Astrocyte (in vitro differentiated cells and primary cell): ENCODE measurements around the gene CYP27B1. TPM values are rescaled to one million over a fixed set of nuclear protein-coding genes. Genes with fewer than 3 reads are reported as not detected.

Experiments used
- DNase-seq: peaks from one replicate; pipeline ENCODE4 v3.0.0-alpha.2; 2010; ENCODE audit warnings: low read depth
- FAIRE-seq: peaks from 2 replicates; lab custom pipeline; 2011; peaks lifted over from hg19 to GRCh38; lab: Jason Lieb, UNC
- H2AFZ ChIP-seq: 2 replicates; pipeline ENCODE4 v1.6.0; 2012; ENCODE audit warnings: low read depth, low read length, inconsistent platforms
- H3K27ac ChIP-seq: 2 replicates; pipeline ENCODE4 v1.5.1; 2011; ENCODE audit warnings: low read depth, low read length, inconsistent platforms
- H3K27me3 ChIP-seq: 2 replicates; pipeline ENCODE4 v1.6.0; 2011; ENCODE audit warnings: low read length, inconsistent platforms; ENCODE audit not compliant: insufficient read depth
- H3K36me3 ChIP-seq: 2 replicates; pipeline ENCODE4 v1.5.1; 2011; ENCODE audit warnings: low read length, inconsistent platforms; ENCODE audit not compliant: insufficient read depth
- H3K4me1 ChIP-seq: 2 replicates; pipeline ENCODE4 v1.5.1; 2011; ENCODE audit warnings: low read length, inconsistent platforms; ENCODE audit not compliant: insufficient read depth
- H3K4me2 ChIP-seq: 2 replicates; pipeline ENCODE4 v1.6.0; 2012; ENCODE audit warnings: low read length, inconsistent platforms
- H3K4me3 ChIP-seq: 2 replicates; pipeline ENCODE4 v1.5.1; 2011; ENCODE audit warnings: low read depth, mild to moderate bottlenecking, low read length, inconsistent platforms; ENCODE audit not compliant: insufficient read depth
- H3K79me2 ChIP-seq: 2 replicates; pipeline ENCODE4 v1.6.0; 2012; ENCODE audit warnings: mild to moderate bottlenecking, low read length, inconsistent platforms; ENCODE audit not compliant: insufficient read depth
- H3K9ac ChIP-seq: 2 replicates; pipeline ENCODE4 v1.6.0; 2012; ENCODE audit warnings: mild to moderate bottlenecking, low read length, inconsistent platforms
- H3K9me3 ChIP-seq: 2 replicates; pipeline ENCODE4 v1.5.1; 2012; ENCODE audit warnings: low read depth, mild to moderate bottlenecking, low read length, inconsistent platforms; ENCODE audit not compliant: insufficient read depth
- H4K20me1 ChIP-seq: 2 replicates; pipeline ENCODE4 v1.6.0; 2012; ENCODE audit warnings: low read length, inconsistent platforms; ENCODE audit not compliant: insufficient read depth
- H3K27ac Mint-ChIP-seq: one replicate; pipeline ENCODE4 v1.8.0; 2021; ENCODE audit warnings: mild to moderate bottlenecking, mixed read lengths; ENCODE audit not compliant: unreplicated experiment
- H3K27me3 Mint-ChIP-seq: one replicate; pipeline ENCODE4 v1.8.0; 2021; ENCODE audit warnings: low read depth, mixed read lengths; ENCODE audit not compliant: unreplicated experiment
- H3K36me3 Mint-ChIP-seq: one replicate; pipeline ENCODE4 v1.8.0; 2021; ENCODE audit warnings: low read depth, mixed read lengths; ENCODE audit not compliant: unreplicated experiment
- H3K4me1 Mint-ChIP-seq: one replicate; pipeline ENCODE4 v1.8.0; 2021; ENCODE audit warnings: low read depth, mixed read lengths; ENCODE audit not compliant: unreplicated experiment
- H3K4me3 Mint-ChIP-seq: one replicate; pipeline ENCODE4 v1.8.0; 2021; ENCODE audit warnings: mild to moderate bottlenecking, moderate library complexity, mixed read lengths; ENCODE audit not compliant: unreplicated experiment
- H3K9me3 Mint-ChIP-seq: one replicate; pipeline ENCODE4 v1.8.0; 2021; ENCODE audit warnings: mild to moderate bottlenecking, mixed read lengths; ENCODE audit not compliant: unreplicated experiment
- CTCF ChIP-seq: IDR thresholded peaks from 2 replicates; pipeline ENCODE4 v1.5.1; 2011; ENCODE audit warnings: low read depth, mild to moderate bottlenecking, inconsistent platforms, low read length, moderate library complexity; ENCODE audit not compliant: insufficient read depth
- EZH2 ChIP-seq: IDR thresholded peaks from 2 replicates; pipeline ENCODE4 v1.6.1; 2012; ENCODE audit warnings: mild to moderate bottlenecking, low read length, inconsistent platforms; ENCODE audit not compliant: insufficient read depth
- total RNA-seq: library from RNA; stranded (reverse); gene quantifications from 2 replicates; pipeline ENCODE4 v1.2.1, GENCODE V29; 2021

Gene CYP27B1
- total RNA-seq, 1 donor from 2014 or later: 1.5 TPM

- H3K4me1 ChIP-seq: peaks cover 16% of the 10 kb centered on the region
- H3K4me3 ChIP-seq: no peak overlapping the region
- no peak overlapping the region for H3K27ac ChIP-seq
- H3K27me3 ChIP-seq: no peaks in the 10 kb centered on the region
- Mint-ChIP-seq H3K9me3 (no peaks in the 10 kb centered on the region), H3K4me1 (peaks cover 11% of the 10 kb centered on the region), H3K27ac (no peak overlapping the region), H3K27me3 (no peaks in the 10 kb centered on the region), H3K4me3 (no peak overlapping the region), H3K36me3 (peaks cover 17% of the 10 kb centered on the region)
- no peak for DNase-seq
- TF ChIP-seq CTCF (no peak), EZH2 (no peak)
- H4K20me1 ChIP-seq: peaks cover 18% of the 10 kb centered on the region
- H3K9ac ChIP-seq: no peak overlapping the region
- FAIRE-seq: no peak
- no peak overlapping the region for H2AFZ ChIP-seq
- no peak overlapping the region for H3K4me2 ChIP-seq
- no peaks in the 10 kb centered on the region for H3K9me3 ChIP-seq
- H3K79me2 ChIP-seq: no peaks in the 10 kb centered on the region
- peaks cover 5% of the 10 kb centered on the region for H3K36me3 ChIP-seq
Measured at GRCh38 chr12:57813111-57813970, 46.5 kb upstream of the CYP27B1 start.

- Mint-ChIP-seq H3K4me3 (no peak overlapping the region), H3K27ac (no peak overlapping the region), H3K9me3 (no peaks in the 10 kb centered on the region), H3K4me1 (peaks cover 11% of the 10 kb centered on the region), H3K36me3 (peaks cover 28% of the 10 kb centered on the region), H3K27me3 (no peaks in the 10 kb centered on the region)
- no peak overlapping the region for H3K4me3 ChIP-seq
- H3K4me1 ChIP-seq: peaks cover 16% of the 10 kb centered on the region
- H3K4me2 ChIP-seq: no peak overlapping the region
- no peak overlapping the region for H3K9ac ChIP-seq
- H3K27me3 ChIP-seq: no peaks in the 10 kb centered on the region
- no peak for DNase-seq
- H4K20me1 ChIP-seq: peaks cover 18% of the 10 kb centered on the region
- TF ChIP-seq CTCF (no peak), EZH2 (no peak)
- FAIRE-seq: no peak
- H3K36me3 ChIP-seq: peaks cover 12% of the 10 kb centered on the region
- no peaks in the 10 kb centered on the region for H3K79me2 ChIP-seq
- H2AFZ ChIP-seq: no peak overlapping the region
- H3K9me3 ChIP-seq: no peaks in the 10 kb centered on the region
- H3K27ac ChIP-seq: no peak overlapping the region
Measured at GRCh38 chr12:57811028-57811755, 44.3 kb upstream of the CYP27B1 start.
